Neural progenitor cell (in vitro differentiated cells): ENCODE results near the gene FOXN3.

Source experiments
- EZH2 ChIP-seq: fragments of 200-600 bp; sonication (generic); IDR thresholded peaks from 2 replicates; pipeline ENCODE4 v1.6.1; 2017; ENCODE audit warnings: antibody characterized with exemption, mild to moderate bottlenecking, moderate library complexity
- TF ChIP-seq, protein P1 (sequence below): fragments of 200-600 bp; sonication (generic); IDR thresholded peaks from 2 replicates; pipeline ENCODE4 v1.5.1; 2017; ENCODE audit warnings: antibody characterized with exemption, mild to moderate bottlenecking

DNA sequence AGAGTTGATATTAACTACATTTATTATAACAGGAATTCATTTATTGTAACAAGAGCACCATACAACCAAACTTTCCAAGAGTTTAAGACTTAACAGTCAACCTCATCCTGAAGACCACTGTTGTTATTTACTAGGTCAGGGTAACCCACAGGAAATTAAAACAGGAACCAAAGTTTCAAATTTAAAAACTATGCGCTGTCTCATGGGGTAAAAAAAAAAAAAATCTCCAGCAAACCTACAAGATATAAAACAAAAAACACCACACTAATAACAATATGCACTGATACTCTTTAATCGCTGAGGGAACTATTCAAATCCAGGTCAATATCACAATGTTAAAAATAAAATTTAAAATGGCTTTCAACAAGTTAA lies 44.5 kb downstream of the FOXN3 start:
- TF ChIP-seq, protein P1, sequence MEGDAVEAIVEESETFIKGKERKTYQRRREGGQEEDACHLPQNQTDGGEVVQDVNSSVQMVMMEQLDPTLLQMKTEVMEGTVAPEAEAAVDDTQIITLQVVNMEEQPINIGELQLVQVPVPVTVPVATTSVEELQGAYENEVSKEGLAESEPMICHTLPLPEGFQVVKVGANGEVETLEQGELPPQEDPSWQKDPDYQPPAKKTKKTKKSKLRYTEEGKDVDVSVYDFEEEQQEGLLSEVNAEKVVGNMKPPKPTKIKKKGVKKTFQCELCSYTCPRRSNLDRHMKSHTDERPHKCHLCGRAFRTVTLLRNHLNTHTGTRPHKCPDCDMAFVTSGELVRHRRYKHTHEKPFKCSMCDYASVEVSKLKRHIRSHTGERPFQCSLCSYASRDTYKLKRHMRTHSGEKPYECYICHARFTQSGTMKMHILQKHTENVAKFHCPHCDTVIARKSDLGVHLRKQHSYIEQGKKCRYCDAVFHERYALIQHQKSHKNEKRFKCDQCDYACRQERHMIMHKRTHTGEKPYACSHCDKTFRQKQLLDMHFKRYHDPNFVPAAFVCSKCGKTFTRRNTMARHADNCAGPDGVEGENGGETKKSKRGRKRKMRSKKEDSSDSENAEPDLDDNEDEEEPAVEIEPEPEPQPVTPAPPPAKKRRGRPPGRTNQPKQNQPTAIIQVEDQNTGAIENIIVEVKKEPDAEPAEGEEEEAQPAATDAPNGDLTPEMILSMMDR = no peak
- TF ChIP-seq EZH2 = no peak
